ENCODE measurements around the gene SPOCK3.

The SPOCK3 gene

GRCh38 chr4:167168611-167169010, 65.7 kb downstream of the SPOCK3 start:
- no peak overlapping the region for H3K4me3 Mint-ChIP-seq
- peaks cover 4% of the 10 kb centered on the region for H3K36me3 Mint-ChIP-seq (ENCODE audit: low read depth)
- H3K9me3 Mint-ChIP-seq = no peaks in the 10 kb centered on the region
- TF ChIP-seq, protein P1, sequence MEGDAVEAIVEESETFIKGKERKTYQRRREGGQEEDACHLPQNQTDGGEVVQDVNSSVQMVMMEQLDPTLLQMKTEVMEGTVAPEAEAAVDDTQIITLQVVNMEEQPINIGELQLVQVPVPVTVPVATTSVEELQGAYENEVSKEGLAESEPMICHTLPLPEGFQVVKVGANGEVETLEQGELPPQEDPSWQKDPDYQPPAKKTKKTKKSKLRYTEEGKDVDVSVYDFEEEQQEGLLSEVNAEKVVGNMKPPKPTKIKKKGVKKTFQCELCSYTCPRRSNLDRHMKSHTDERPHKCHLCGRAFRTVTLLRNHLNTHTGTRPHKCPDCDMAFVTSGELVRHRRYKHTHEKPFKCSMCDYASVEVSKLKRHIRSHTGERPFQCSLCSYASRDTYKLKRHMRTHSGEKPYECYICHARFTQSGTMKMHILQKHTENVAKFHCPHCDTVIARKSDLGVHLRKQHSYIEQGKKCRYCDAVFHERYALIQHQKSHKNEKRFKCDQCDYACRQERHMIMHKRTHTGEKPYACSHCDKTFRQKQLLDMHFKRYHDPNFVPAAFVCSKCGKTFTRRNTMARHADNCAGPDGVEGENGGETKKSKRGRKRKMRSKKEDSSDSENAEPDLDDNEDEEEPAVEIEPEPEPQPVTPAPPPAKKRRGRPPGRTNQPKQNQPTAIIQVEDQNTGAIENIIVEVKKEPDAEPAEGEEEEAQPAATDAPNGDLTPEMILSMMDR (IDR thresholded peaks at IDR 0.05; ENCODE audit: unreplicated experiment in 3 of 3) = no peak
- no peak overlapping the region for H3K27ac Mint-ChIP-seq
- H3K4me1 Mint-ChIP-seq = no peaks in the 10 kb centered on the region
- H3K27me3 Mint-ChIP-seq (ENCODE audit: low read depth) = no peaks in the 10 kb centered on the region

GRCh38 chr4:167150587-167150986, 83.7 kb downstream of the SPOCK3 start:
- no peaks in the 10 kb centered on the region for H3K27me3 Mint-ChIP-seq (ENCODE audit: low read depth)
- no peaks in the 10 kb centered on the region for H3K4me1 Mint-ChIP-seq

DNA sequence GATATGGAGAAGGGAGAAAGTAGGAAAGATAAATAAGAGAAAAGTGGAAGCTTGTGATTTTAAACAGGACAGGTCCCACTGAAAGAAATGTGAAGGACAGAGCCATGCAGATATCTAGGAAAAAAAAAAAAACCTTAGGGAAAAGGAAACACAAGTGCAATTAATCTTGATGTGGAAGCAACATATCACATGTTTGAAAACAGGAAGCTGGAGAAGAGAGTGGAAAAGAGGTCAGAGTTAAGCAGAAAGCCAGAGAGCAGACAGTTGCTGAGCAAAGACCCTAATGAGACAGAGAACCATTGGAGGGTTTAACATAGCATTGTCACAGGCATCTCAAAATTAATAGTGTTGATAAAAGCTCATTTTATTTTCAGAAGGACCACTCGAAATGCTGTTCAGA, 89.7 kb downstream of the SPOCK3 start:
- Mint-ChIP-seq H3K27ac (peak overlapping the region in 1 of 3 experiments; percentile 4), H3K27me3 (ENCODE audit: low read depth) (no peaks in the 10 kb centered on the region), H3K4me1 (no peaks in the 10 kb centered on the region), H3K9me3 (peaks cover 2% of the 10 kb centered on the region), H3K36me3 (ENCODE audit: low read depth) (no peaks in the 10 kb centered on the region), H3K4me3 (no peak overlapping the region)
- TF ChIP-seq, protein P1 (IDR thresholded peaks at IDR 0.05; ENCODE audit: unreplicated experiment in 3 of 3) = no peak

More at GRCh38 chr4:167150587-167150986, 83.7 kb downstream of the SPOCK3 start:
- Mint-ChIP-seq H3K36me3 (ENCODE audit: low read depth) (no peaks in the 10 kb centered on the region), H3K4me3 (no peak overlapping the region), H3K27ac (no peak overlapping the region), H3K9me3 (no peaks in the 10 kb centered on the region)
- TF ChIP-seq, protein P1 (IDR thresholded peaks at IDR 0.05; ENCODE audit: unreplicated experiment in 3 of 3) = no peak

DNA sequence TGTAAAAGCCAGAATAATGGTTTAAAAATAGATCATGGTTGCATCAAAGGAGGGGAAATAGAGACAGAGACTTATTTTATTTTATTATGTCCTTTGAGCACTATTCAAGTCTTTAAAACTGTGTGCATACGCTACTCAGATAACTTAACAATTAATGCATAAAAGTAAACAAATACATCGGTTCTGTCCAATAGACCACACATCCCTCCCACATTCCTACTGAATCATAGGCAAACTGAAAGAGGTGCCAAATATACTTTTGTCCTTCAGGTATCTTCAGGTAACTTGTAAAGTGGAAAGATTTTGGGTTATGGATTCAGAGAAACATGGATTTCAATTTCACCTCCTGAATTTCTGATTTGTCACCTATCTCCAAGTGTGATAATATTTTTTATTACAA, 91.3 kb downstream of the SPOCK3 start:
- TF ChIP-seq, protein P1 (IDR thresholded peaks at IDR 0.05; ENCODE audit: unreplicated experiment in 3 of 3) = no peak
- peaks cover 2% of the 10 kb centered on the region for H3K9me3 Mint-ChIP-seq
- no peaks in the 10 kb centered on the region for H3K4me1 Mint-ChIP-seq
- no peaks in the 10 kb centered on the region for H3K36me3 Mint-ChIP-seq (ENCODE audit: low read depth)
- H3K27me3 Mint-ChIP-seq (ENCODE audit: low read depth) = no peaks in the 10 kb centered on the region
- no peak overlapping the region for H3K4me3 Mint-ChIP-seq
- no peak overlapping the region for H3K27ac Mint-ChIP-seq

- Mint-ChIP-seq H3K4me1 (no peaks in the 10 kb centered on the region), H3K4me3 (no peak overlapping the region), H3K9me3 (no peaks in the 10 kb centered on the region), H3K27me3 (ENCODE audit: low read depth) (no peaks in the 10 kb centered on the region), H3K36me3 (ENCODE audit: low read depth) (no peaks in the 10 kb centered on the region), H3K27ac (no peak overlapping the region)
- TF ChIP-seq, protein P1 (IDR thresholded peaks at IDR 0.05; ENCODE audit: unreplicated experiment in 3 of 3) = no peak
Observed at GRCh38 chr4:167136270-167136669, 98.0 kb downstream of the SPOCK3 start.

DNA sequence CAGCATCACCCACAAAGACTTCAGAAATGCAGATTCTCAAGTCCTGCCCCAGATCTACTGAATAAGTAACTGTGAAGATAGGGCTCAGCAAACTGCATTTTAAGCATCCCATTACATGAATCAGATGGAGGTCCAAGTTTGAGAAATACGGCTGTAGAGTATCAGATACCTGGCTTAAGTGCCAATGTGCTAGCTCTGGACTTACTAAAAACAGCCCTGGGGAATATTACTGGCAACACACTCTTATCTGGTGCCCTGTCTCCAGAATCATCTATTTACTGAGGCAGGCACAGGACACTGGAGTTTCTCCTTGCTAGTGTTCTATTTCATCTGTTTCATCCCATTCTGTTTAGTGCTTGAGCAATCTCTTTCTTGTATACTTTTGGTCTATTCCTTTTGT, 105.1 kb downstream of the SPOCK3 start:
- TF ChIP-seq, protein P1 (IDR thresholded peaks at IDR 0.05; ENCODE audit: unreplicated experiment in 3 of 3) = no peak

More for the DNA sequence above, 105.1 kb downstream of the SPOCK3 start:
- Mint-ChIP-seq H3K4me1 (no peaks in the 10 kb centered on the region), H3K36me3 (ENCODE audit: low read depth) (no peaks in the 10 kb centered on the region), H3K9me3 (no peaks in the 10 kb centered on the region), H3K27ac (no peak overlapping the region), H3K4me3 (no peak overlapping the region), H3K27me3 (ENCODE audit: low read depth) (no peaks in the 10 kb centered on the region)

Data from nephron (organoid).